Ramos (cell line): Measurements from ENCODE around the gene HIGD1C.

Experiments
- in situ Hi-C: fragments of 300-500 bp; cut with MboI; formaldehyde crosslinking; loops from one replicate; pipeline ENCODE4 v1.14.3; 2022; ENCODE audit warnings: low sequenced_read_pairs; ENCODE audit not compliant: unreplicated experiment

The HIGD1C gene

GRCh38 chr12:50981319-50982239 is 29.2 kb downstream of the HIGD1C start:
- in situ Hi-C loops = no loop called here

GRCh38 chr12:50984586-50985298 is 32.4 kb downstream of the HIGD1C start:
- in situ Hi-C loops = no loop called here

- in situ Hi-C loops = no loop called here
Measured at GRCh38 chr12:50985322-50985721, 33.0 kb downstream of the HIGD1C start.

DNA sequence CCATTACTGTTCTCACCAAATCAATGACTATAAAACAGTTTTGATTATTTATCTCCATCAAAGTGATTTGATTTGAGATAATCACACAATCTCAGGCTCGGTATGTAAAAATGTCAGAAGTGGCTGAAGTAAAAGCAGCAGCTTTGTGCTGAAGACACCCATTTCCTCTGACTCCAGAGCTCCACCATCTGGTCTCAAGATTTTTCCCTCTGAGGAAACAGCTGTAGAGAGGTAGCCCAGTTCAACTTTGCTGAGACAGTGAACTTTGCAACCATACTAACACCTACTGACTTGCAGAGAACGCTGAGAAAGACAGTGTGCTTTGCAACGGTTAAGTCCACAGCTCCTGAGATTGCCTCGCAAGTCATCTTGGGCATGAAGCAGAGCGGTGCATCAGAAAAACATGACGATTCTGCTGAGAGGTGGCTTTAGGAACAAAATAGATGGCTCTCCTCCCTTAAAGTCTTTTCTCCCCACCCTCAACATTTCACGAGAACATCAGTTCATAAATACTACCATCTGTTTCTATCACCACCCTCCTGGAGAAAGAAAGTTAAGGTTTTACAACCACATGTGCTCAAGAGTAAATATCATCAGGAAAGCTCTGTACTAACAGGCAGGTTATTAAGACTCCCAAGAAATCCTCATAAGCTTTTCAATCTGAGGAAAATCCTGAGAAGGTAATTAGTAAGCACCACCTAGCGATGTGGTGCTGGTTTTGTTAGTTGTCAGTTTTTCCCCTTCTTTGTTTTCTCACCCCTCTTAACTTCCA is 34.8 kb downstream of the HIGD1C start:
- in situ Hi-C loops = no loop called here

DNA sequence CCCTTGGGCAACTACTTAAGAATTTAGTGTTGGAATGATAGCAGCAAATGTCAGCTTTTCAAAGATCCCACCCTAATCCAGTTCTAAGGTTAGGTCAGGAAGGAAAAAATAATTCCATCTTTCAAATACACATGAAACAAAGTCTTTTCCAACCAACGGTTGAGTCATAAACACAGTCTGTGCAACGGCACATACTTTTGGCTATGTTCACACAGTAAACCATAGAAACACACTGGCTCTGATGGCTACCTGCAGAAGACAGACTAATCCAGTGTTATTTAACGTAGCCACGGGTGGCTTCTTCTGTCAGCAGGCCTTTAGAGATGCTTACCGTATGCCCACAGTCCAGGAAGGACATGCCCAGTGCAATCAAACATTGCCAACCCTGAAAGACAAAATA is 35.7 kb downstream of the HIGD1C start:
- in situ Hi-C loops = no loop called here

DNA sequence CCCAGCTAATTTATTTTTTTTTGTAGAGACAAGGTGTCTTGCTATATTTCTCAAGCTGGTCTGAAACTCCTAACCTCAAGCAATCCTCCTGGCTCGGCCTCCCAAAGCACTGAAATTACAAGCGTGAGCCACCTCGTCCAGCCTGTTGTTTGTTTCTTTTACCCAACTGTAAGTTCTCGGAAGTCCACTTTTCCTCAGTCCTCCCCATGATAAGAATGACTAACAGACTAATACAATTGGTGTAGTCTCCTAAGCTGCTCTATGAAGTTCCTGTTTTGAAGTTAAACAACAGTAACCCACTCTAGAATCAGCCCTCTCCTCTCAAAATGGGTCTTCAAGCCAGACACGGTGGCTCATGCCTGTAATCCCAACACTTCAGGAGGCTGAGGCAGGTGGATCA is 36.5 kb downstream of the HIGD1C start:
- in situ Hi-C loops = no loop called here

DNA sequence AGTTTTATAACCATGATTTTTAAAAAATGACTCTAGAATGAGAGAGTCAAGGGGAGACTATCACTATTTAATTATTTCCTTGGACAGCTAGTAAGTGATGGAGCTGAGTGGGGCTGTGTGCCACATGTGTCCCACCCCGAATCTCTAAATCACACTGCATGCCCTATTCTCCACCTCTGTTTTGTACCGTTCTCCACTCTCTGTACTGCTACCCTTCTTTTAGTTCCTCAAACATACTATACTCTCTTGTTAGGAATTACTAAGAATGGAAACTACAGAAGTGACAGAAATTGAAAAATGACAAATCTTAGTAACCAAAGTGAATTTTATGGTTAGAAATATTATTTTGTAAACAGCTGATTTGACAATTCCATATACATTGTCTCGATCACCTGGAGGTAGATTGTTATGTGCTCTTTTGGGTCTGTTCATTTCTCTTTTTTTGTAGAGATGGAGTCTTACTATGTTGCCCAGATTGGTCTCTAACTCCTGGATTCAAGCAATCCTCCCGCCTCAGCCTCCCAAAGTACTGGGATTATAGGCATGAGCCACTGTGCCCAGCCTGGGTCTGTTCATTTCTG is 37.9 kb downstream of the HIGD1C start:
- in situ Hi-C loops = loop anchor here (10.0 kb wide), 1 partner anchor 165 kb away; no protein-coding TSS in a partner anchor

- in situ Hi-C loops = loop anchor here (10.0 kb wide), 1 partner anchor 166 kb away; no protein-coding TSS in a partner anchor
Measured at GRCh38 chr12:50990791-50991190, 38.4 kb downstream of the HIGD1C start.

DNA sequence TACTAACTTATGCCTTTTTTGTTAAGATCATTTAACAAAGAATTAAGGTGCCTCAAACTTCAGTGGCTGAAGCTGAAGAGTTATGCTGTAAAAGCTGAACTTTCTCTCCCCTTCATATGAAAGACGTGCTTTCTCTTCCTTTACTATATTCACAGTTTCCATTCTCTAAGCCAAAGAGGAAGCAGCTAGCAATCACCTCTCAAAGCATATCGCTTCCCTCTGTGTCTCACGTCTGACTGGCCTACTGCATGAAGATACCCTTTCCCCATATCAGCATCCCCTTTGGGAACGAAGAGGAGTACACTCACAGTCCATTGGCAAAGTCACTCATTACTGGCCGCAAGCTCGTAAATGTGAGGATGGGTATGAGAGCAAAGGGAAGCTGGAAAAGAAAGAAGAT is 38.9 kb downstream of the HIGD1C start:
- in situ Hi-C loops = loop anchor here (10.0 kb wide), 1 partner anchor 166 kb away; no protein-coding TSS in a partner anchor

GRCh38 chr12:50992819-50993218 is 40.5 kb downstream of the HIGD1C start:
- in situ Hi-C loops = loop anchor here (10.0 kb wide), 1 partner anchor 168 kb away; no protein-coding TSS in a partner anchor

DNA sequence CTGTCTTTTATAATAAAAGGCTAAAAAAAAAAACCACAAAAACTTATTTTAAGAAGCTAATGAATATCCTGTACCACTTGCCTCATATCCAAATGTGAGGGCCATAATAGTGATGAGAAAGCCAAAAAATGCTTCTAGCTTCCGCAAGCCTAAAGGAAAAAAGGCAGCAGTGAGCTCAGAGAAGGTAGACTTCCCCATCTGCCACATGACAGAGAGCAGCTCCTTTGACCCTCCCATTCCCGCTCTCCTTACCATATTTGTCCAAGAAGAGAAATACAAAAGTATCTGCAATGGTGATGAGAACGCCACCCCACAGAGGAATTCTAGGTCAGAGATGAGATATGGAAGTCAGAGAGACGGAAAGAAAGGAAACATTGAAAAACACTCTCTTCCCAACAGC is 46.7 kb downstream of the HIGD1C start:
- in situ Hi-C loops = loop anchor here (10.0 kb wide), 1 partner anchor 174 kb away; no protein-coding TSS in a partner anchor

DNA sequence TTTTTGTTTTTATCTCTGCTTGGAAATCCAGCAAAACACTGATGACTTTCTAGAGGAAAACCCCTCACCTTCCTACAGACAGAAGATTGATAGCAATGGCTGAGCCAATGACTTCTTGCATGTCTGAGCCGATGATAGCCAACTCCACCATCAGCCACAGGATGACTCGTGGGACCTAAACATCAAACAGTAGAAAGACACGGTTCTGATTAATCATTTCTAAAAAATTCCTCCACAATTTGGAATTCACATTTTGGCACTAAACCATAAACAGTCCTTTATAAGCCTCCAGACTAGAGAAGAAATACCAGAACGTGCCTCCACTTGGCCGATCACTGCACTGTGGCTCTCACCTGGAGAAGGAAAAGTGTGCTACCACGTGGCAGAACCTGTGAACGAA is 47.9 kb downstream of the HIGD1C start:
- in situ Hi-C loops = no loop called here

- in situ Hi-C loops = no loop called here
Measured at GRCh38 chr12:51001799-51002198, 49.5 kb downstream of the HIGD1C start.

DNA sequence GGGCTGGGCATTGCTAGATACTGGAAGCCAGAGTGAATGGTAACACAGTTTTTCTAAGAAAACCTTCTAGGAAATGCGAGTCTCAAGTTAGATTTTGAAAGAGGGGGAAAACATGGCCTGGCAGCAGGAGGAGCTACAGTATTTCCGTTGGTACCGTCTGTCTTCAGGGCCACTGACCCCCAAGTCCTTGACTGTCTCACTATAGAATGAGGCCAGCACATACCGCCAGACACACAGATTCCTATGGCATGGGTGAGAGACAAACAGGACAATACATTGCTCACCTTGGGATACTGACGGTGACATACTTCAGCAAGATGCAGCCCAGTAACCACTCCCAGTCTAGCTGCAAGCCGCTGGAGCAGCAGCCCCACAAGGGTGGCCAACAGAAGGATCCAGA is 52.2 kb downstream of the HIGD1C start:
- in situ Hi-C loops = no loop called here

- in situ Hi-C loops = no loop called here
Measured at GRCh38 chr12:51005030-51005429, 52.7 kb downstream of the HIGD1C start.

GRCh38 chr12:51005671-51006070 is 53.3 kb downstream of the HIGD1C start:
- in situ Hi-C loops = no loop called here

DNA sequence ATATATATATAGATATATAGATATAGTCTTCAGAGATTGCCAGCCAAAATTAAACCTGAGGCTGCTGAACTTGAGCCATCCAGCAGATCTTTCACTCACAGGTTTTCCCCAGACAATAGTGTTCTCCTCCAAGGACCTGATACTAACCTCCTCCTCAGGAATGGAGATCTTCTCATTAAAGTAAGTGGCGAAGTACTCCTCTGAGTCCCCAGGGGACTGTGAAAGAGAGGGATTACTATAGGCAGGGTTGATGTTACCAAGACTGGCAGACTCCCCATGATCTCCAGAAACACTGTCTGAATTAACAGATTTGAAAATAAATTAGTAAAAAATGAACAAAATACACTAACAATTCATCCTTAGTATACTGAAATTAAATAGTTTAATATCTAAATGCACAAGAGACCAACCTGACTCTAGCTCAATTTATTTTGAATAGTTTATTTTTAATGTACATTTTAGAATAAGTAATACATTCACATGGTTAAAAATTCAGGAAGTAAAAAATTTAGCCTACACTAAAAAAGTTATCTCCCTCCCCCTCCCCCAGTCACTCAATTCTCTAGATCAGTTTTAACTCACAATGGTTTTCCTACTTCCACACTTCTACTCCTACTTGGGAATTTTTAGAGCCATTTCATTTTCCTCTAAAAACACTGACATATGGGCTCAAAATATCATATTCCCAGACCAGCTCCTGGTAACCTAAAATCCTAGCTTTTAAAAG is 56.1 kb downstream of the HIGD1C start:
- in situ Hi-C loops = no loop called here

DNA sequence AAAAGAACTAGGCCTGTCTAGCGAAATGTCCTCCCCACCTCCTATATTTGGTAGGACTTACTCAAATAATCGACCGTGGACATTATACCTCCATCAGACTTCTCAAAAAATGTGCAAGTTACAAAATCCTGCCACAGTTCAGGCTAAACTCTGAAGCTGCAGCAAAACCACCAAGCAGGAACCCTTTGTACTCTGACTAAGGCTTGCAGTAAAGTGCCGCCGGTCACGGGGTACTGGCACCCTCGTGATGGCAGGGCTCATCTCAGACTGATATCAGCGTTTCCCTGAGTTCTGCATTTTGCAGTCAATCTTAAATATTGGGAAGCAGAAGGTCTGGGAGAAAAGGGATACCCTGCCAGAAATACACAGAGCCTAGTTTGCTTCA is 56.7 kb downstream of the HIGD1C start:
- in situ Hi-C loops = no loop called here

DNA sequence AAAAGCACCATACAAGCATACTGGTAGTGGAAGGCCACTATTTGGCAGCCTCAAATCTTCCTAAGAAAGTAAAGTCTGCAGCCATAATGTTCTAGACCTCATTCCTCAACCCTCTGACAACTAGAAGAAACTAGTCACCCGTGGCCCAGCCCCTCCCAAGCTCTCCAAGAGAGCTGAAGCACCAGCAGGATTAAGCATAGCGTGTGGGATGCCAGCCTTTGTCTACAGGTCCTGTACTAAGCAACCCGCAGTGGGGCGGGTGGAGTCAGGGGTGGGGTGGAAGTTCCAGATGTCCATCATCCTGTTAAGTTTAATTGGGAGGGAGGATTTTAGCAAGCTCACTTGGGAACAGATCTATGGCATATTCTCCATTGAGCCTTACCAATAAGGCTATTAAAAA is 59.6 kb downstream of the HIGD1C start:
- in situ Hi-C loops = no loop called here
